HUES48 (cell line): ENCODE data around the gene NOL12.
A peak's percentile ranks its signal among the peaks of the same experiment; 100 is the strongest.
"Not testable (repeated sequence)": the region's sequence is repeated elsewhere in the genome, so short reads cannot be mapped to it uniquely, and the experiment has no call there.

Experiments
- H3K27ac ChIP-seq: one replicate; pipeline ENCODE4 v1.7.0; 2013; ENCODE audit warnings: low read depth, low read length, inconsistent platforms
- H3K27me3 ChIP-seq: 2 replicates; pipeline ENCODE4 v1.6.1; 2013; ENCODE audit warnings: mild to moderate bottlenecking, low read length; ENCODE audit not compliant: control insufficient read depth, insufficient read depth
- H3K36me3 ChIP-seq: 2 replicates; pipeline ENCODE4 v1.6.1; 2013; ENCODE audit warnings: low read length; ENCODE audit not compliant: control insufficient read depth, insufficient read depth
- H3K4me1 ChIP-seq: 2 replicates; pipeline ENCODE4 v1.6.1; 2013; ENCODE audit warnings: mild to moderate bottlenecking, low read length; ENCODE audit not compliant: control insufficient read depth, insufficient read depth
- H3K4me3 ChIP-seq: 2 replicates; pipeline ENCODE4 v1.5.1; 2013; ENCODE audit warnings: mild to moderate bottlenecking, low read depth, low read length
- H3K9ac ChIP-seq: 2 replicates; pipeline ENCODE4 v1.6.1; 2013; ENCODE audit warnings: mild to moderate bottlenecking, low read depth, low read length, moderate library complexity
- H3K9me3 ChIP-seq: 2 replicates; pipeline ENCODE4 v1.6.1; 2013; ENCODE audit warnings: low read length; ENCODE audit not compliant: control insufficient read depth, insufficient read depth

NOL12 gene

DNA sequence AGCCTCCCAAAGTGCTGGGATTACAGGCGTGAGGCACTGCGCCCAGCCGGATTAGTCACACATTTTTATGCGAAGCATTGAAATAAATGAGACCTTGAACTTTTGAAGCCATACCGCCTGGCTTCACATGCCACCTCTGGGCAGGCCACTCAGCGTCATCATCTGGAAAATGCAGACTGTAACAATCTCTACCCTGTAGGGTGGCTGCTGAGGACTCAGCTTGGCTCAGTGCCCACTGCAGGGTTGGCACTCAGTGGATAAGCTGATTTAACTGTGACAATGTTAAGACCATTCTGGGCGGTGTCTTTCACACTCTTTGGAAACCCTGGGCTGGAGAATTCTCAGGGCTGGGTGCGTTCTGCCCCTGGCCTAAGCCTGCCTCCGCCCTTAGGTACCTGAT, 38.2 kb upstream of the NOL12 start:
- Histone ChIP-seq H3K27ac (no peak overlapping the region), H3K36me3 (peaks cover 66% of the 10 kb centered on the region), H3K9ac (no peak overlapping the region), H3K27me3 (no peaks in the 10 kb centered on the region), H3K9me3 (no peaks in the 10 kb centered on the region), H3K4me3 (no peak overlapping the region), H3K4me1 (no peaks in the 10 kb centered on the region)

DNA sequence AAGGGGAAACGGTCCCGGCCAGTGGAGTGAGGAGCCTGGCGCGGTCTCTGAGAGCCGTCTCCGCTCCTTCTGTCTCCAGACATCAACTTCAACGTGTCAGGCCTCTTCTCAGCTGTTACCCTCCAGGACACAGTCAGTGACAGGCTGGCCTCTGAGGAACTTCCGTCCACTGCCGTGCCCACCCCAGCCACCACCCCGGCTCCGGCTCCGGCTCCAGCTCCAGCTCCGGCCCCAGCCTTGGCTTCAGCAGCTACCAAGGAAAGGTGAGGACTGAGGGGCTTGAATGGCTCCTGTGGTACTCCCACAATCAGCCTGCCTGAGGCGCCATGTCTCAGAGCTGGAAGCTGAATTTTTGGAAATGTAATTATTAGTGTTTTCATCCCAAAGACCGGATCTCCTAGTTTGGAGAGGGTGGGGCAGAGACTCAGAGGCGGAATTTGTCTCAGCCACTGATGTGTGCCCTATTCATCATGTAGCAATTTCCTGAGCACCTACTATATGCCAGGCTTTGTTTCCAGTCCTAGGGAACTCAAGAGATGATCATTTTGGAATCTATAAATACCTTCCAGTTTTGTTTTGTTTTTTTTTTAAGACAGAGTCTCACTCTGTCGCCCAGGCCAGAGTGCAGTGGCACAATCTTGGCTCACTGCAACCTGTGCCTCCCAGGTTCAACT, 35.5 kb upstream of the NOL12 start:
- no peak overlapping the region for H3K27ac ChIP-seq
- peaks cover 52% of the 10 kb centered on the region for H3K36me3 ChIP-seq
- no peak overlapping the region for H3K9ac ChIP-seq
- H3K9me3 ChIP-seq = no peaks in the 10 kb centered on the region
- H3K27me3 ChIP-seq = no peaks in the 10 kb centered on the region
- no peaks in the 10 kb centered on the region for H3K4me1 ChIP-seq
- H3K4me3 ChIP-seq = no peak overlapping the region

DNA sequence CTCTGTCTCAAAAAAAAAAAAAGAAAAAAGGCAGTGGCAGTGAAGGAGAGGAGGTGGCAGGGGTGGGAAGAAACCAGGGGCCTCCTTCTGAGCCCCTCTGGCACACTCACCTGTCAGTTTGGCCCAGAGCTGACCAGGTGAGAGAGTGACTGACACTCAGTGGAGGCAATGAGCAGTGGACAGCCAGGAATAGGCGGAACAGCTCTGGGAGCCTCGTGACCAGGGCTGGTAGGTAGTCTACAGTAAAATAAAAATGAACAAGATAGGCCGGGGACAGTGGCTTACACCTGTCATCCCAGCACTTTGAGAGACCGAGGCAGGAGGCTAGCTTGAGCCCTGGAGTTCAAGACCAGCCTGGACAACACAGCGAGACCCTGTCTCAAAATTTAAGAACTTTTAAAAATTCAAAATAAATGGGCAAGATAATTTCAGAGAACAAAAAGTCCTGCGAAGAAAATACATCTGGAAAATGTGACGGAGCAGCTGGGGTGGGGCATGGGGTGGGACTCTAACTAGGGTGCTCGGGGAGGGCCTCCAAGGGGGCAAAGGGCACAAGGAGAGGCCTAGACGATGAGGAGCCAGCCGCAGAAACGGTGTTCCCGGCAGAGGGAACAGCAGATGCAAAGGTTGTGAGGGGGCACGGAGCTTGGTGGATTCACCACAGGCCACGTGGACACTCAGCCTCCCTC, 31.4 kb upstream of the NOL12 start:
- H3K27ac ChIP-seq = no peak overlapping the region
- H3K4me3 ChIP-seq = no peak overlapping the region
- no peaks in the 10 kb centered on the region for H3K9me3 ChIP-seq
- peaks cover 33% of the 10 kb centered on the region for H3K36me3 ChIP-seq
- no peaks in the 10 kb centered on the region for H3K27me3 ChIP-seq
- H3K4me1 ChIP-seq = peaks cover 3% of the 10 kb centered on the region
- H3K9ac ChIP-seq = no peak overlapping the region

DNA sequence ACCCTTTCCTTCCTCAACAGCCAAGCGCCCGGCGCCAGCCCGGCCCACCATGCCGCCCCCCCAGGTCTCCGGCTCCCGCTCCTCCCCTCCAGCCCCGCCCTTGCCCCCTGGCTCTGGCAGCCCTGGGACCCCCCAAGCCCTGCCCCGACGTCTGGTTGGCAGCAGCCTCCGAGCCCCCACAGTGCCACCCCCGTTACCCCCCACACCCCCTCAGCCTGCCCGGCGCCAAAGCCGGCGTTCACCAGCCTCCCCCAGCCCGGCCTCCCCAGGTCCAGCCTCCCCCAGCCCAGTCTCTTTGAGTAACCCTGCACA, 30.9 kb upstream of the NOL12 start:
- Histone ChIP-seq H3K9me3 (no peaks in the 10 kb centered on the region), H3K27me3 (no peaks in the 10 kb centered on the region), H3K27ac (no peak overlapping the region), H3K36me3 (peaks cover 28% of the 10 kb centered on the region), H3K4me1 (peaks cover 6% of the 10 kb centered on the region), H3K9ac (no peak overlapping the region), H3K4me3 (no peak overlapping the region)

DNA sequence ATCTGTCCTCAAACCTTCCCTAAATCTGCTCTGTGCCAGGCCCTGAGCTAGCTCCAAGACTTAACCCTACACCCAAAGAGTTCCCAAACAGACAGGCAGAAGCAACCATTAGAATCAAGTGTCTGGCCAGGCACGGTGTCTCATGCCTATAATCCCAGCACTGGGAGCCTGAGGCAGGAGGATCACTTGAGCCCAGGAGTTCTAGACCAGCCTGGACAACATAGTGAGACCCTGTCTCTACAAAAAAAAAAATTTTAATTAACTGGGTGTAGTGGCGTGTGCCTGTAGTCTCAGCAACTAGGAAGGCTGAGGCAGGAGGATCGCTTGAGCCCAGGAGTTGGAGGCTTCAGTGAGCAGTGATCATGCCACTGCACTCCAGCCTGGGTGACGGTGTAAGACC, 29.6 kb upstream of the NOL12 start:
- not testable (repeated sequence) for H3K9me3 ChIP-seq, H3K27ac ChIP-seq, H3K4me3 ChIP-seq, H3K4me1 ChIP-seq, H3K27me3 ChIP-seq, H3K9ac ChIP-seq
- peaks cover 14% of the 10 kb centered on the region for H3K36me3 ChIP-seq

DNA sequence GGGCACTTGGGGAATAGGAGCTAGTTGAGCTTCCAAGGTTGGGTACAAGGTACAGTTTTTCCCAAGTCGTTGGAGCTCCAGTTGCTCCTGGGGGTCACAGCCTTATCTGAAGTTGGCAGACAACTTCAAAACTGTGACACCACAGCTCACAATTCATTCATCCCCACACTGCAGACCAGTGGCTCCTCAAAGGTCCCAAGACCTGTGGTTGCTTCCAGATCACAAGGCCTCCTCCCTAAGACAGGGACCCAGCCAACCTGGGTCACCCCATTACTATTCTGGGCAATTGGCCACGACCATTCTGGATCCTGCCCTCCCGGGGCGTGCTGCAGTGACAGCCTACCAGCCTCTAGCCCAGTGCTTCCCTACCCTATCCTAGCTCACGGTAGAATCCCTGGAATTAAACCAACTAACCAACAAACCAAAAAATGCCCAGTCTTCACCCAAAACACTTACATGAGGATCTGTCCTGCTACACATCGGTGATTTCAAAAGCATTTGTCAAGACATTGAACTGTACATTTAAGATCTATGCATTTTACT, 28.5 kb upstream of the NOL12 start:
- Histone ChIP-seq H3K4me3 (peak overlapping the region; percentile 69), H3K9me3 (no peaks in the 10 kb centered on the region), H3K4me1 (peaks cover 6% of the 10 kb centered on the region), H3K27me3 (no peaks in the 10 kb centered on the region), H3K27ac (peak overlapping the region; percentile 60), H3K9ac (no peak overlapping the region), H3K36me3 (peaks cover 11% of the 10 kb centered on the region)

DNA sequence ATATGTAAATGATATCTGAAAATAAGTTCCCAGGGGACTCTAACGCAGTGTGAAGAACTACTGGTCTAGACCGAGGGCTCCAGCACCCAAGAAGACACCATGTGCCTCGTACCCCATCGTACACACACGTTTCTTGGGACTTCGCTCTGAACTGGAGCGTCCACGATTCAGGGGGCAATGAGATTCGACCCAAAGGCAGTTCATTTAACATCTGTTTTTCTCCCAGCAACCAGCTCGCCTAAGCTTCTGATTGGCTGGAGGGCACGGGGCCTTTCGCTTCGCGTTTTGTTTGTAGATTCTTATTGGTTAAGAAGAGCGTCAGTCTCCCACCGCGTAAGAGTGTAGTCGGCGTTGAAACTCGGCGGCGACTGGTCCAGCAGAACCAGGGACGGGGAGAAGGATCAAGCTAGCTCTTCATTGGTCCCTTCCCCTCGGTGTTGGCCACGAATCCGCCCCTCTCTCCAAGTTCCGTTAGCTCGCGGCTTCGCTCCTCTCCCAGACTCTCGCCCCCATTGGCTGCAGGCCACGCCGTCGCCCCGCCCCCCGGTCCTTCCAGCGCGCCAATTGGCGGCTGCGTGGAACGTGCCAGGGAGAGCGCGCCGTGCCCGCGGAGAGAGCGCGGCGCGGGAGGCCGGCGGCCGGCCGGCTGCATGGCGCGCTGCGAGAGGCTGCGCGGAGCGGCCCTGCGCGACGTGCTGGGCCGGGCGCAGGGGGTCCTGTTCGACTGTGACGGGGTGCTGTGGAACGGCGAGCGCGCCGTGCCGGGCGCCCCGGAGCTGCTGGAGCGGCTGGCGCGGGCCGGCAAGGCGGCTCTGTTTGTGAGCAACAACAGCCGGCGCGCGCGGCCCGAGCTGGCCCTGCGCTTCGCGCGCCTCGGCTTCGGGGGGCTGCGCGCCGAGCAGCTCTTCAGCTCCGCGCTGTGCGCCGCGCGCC, 27.7 kb upstream of the NOL12 start, which contains the start of gene PDXP:
Gene PDXP, plus strand, starts transcription at position 591 of the 933 bp plus-strand sequence. Its CDS starts 60 bp downstream, at position 651.
- Histone ChIP-seq H3K27me3 (no peaks in the 10 kb centered on the region), H3K9ac (peak within 1 kb of the TSS; percentile 37; the same call in 1 of the 2 replicates), H3K4me1 (peaks cover 6% of the 10 kb centered on the region), H3K4me3 (peak within 1 kb of the TSS; percentile 69), H3K27ac (peak within 1 kb of the TSS; percentile 60), H3K9me3 (no peaks in the 10 kb centered on the region), H3K36me3 (peaks cover 5% of the 10 kb centered on the region)

DNA sequence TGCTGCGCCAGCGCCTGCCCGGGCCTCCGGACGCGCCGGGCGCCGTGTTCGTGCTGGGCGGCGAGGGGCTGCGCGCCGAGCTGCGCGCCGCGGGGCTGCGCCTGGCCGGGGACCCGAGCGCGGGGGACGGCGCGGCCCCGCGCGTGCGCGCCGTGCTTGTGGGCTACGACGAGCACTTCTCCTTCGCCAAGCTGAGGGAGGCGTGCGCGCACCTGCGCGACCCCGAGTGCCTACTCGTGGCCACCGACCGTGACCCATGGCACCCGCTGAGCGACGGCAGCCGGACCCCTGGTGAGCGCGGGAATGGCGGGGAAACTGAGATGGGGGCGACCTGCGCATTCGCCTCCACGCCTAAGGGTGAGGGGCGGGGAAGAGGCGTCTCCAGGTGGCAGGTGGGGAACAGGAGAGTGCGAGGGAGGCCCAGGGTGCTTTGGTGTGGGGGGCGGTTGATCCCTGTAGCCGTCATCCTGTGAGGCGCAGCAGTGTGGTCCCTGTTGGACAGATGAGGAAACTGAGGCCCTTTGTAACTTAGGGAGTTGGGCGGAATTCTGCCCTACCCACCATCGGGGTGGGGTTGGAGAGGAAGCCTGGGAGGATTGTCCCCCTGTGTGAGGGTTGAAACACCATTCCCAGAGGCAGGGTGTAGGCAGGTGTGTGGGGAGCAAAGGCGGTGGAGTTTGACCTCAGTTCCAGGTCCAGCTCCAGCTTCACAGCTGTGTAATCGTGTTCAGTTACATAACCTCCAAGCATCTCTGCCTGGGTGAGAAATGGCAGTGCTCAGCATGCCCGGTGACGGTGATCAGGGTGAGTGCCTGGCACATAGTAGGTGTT, 26.9 kb upstream of the NOL12 start:
- no peaks in the 10 kb centered on the region for H3K9me3 ChIP-seq
- H3K36me3 ChIP-seq = 0 out of 2 replicates have a peak, but pooled peaks cover 3% of the 10 kb centered on the region
- peaks cover 6% of the 10 kb centered on the region for H3K4me1 ChIP-seq
- peak overlapping the region; percentile 37; the same call in 1 of the 2 replicates for H3K9ac ChIP-seq
- no peak overlapping the region for H3K27ac ChIP-seq
- H3K27me3 ChIP-seq = no peaks in the 10 kb centered on the region
- H3K4me3 ChIP-seq = peak overlapping the region; percentile 69

DNA sequence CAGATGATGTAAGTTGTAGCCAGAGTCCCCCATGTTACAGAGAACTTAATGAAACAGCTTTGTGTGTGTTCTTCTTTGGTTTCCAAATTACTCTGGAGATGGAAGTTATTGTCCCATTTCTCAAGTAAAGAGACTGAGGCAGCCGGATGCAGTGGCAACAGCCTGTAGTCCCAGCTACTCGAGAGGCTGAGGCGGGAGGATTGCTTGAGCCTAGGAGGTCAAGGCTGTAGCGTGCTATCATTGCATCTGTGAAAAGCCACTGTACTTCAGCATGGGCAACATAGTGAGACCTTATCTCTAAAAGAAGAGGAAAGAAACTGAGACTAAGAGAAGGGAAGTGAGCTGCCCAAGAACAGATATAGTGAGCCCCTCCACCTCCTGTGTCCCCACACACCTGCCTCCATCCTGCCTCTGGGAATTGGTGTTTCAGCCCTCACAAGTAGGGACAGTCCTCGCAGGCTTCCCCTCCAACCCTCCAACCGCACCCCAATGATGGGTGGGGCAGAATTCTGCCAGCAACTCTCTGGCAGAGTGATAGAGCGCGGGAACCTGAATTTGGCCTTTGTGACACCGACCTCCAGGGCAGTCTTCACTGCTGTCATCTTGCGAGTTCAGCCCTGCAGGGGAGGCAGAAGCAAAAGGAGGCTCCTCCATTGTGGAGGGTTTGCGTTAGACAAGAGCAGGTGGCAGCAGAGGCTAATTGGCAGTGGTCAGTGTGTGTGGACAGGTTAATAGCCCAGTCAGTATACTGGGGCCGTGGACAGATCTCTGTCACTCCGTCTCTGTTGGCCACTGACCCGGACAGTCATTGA, 26.0 kb upstream of the NOL12 start:
- Histone ChIP-seq H3K27ac (no peak overlapping the region), H3K27me3 (no peaks in the 10 kb centered on the region), H3K4me1 (peaks cover 6% of the 10 kb centered on the region), H3K36me3 (0 out of 2 replicates have a peak, but pooled peaks cover 6% of the 10 kb centered on the region), H3K4me3 (peak overlapping the region; percentile 69), H3K9ac (no peak overlapping the region), H3K9me3 (no peaks in the 10 kb centered on the region)

DNA sequence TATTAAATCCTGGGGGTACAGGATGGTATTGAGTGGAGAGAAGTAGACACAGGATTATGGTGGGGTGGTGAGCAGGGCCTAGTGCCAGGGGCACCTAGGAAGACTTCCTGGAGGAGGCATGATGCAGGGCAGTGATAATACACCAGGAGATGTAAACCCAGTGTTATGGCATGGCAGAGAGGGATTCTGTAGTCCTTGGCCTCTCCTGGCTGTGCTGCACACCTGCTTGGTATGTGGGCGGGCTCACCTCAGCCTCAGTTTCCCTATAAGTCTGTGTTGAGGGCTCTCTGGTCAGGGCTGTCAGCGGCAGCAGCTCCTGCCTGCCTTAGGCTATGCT, 25.5 kb upstream of the NOL12 start:
- Histone ChIP-seq H3K36me3 (peaks cover 11% of the 10 kb centered on the region), H3K9ac (no peak overlapping the region), H3K4me3 (no peak overlapping the region)

More for the DNA sequence above, 25.5 kb upstream of the NOL12 start:
- H3K4me1 ChIP-seq = peaks cover 6% of the 10 kb centered on the region
- H3K27ac ChIP-seq = no peak overlapping the region
- H3K27me3 ChIP-seq = no peaks in the 10 kb centered on the region
- no peaks in the 10 kb centered on the region for H3K9me3 ChIP-seq
